Fibroblast of lung (primary cell): ENCODE data around the gene CYB5A. TPM values are rescaled to one million over a fixed set of nuclear protein-coding genes. Genes with fewer than 3 reads are reported as not detected.
"Not testable (repeated sequence)": the region's sequence is repeated elsewhere in the genome, so short reads cannot be mapped to it uniquely, and the experiment has no call there.

ENCODE experiments used
- DNase-seq, 2 donors: peaks; one replicate each; pipeline versions ENCODE4 v3.0.0 to v3.0.0-alpha.2; 2010; ENCODE audit warnings: low read depth in 2 of 2
- H2AFZ ChIP-seq: 2 replicates; pipeline ENCODE4 v1.5.1; 2012; ENCODE audit warnings: low read length, control low read depth, inconsistent platforms
- H3K27ac ChIP-seq: 2 replicates; pipeline ENCODE4 v1.5.1; 2011; ENCODE audit warnings: low read length, control low read depth; ENCODE audit not compliant: insufficient read depth
- H3K27me3 ChIP-seq: 2 replicates; pipeline ENCODE4 v1.5.1; 2011; ENCODE audit warnings: mild to moderate bottlenecking, low read length; ENCODE audit not compliant: control insufficient read depth, insufficient read depth
- H3K36me3 ChIP-seq: 2 replicates; pipeline ENCODE4 v1.5.1; 2011; ENCODE audit warnings: low read length; ENCODE audit not compliant: control insufficient read depth, insufficient read depth
- H3K4me1 ChIP-seq: 2 replicates; pipeline ENCODE4 v1.5.1; 2011; ENCODE audit warnings: low read length; ENCODE audit not compliant: control insufficient read depth, insufficient read depth; ENCODE audit errors: extremely low read depth
- H3K4me2 ChIP-seq: 2 replicates; pipeline ENCODE4 v1.5.1; 2011; ENCODE audit warnings: low read length, control low read depth; ENCODE audit not compliant: insufficient read depth; ENCODE audit errors: extremely low read depth
- H3K4me3 ChIP-seq, 4 experiments: fragments of 200-600 bp in 1 of 4; sonication (generic) in 1 of 4; replicated peaks in 1 of 4; 2 replicates each; pipeline ENCODE4 v1.5.1; 2011 to 2016; ENCODE audit warnings: low read length in 4 of 4, low read depth in 3 of 4, mild to moderate bottlenecking in 3 of 4, control low read depth in 2 of 4, inconsistent platforms in 1 of 4, mixed read lengths in 1 of 4; ENCODE audit not compliant: insufficient read depth in 1 of 4; ENCODE audit errors: control extremely low read depth in 1 of 4
- H3K79me2 ChIP-seq: 2 replicates; pipeline ENCODE4 v1.5.1; 2012; ENCODE audit warnings: mild to moderate bottlenecking, low read length, inconsistent platforms; ENCODE audit not compliant: control insufficient read depth, insufficient read depth
- H3K9ac ChIP-seq: 2 replicates; pipeline ENCODE4 v1.5.1; 2011; ENCODE audit warnings: mild to moderate bottlenecking, low read length, control low read depth; ENCODE audit not compliant: insufficient read depth
- H3K9me3 ChIP-seq: 2 replicates; pipeline ENCODE4 v1.5.1; 2012; ENCODE audit warnings: low read depth, low read length; ENCODE audit not compliant: control insufficient read depth, insufficient read depth
- H4K20me1 ChIP-seq: 2 replicates; pipeline ENCODE4 v1.5.1; 2011; ENCODE audit warnings: low read length; ENCODE audit not compliant: control insufficient read depth, insufficient read depth; ENCODE audit errors: extremely low read depth
- CTCF ChIP-seq, 2 donors: IDR thresholded peaks in 1 of 2; conservative IDR thresholded peaks in 1 of 2; 1 replicate in 1 of 2; 2 replicates in 1 of 2; pipeline ENCODE4 v1.5.1; 2011 to 2012; ENCODE audit warnings: low read length in 2 of 2, control low read depth in 1 of 2, inconsistent platforms in 1 of 2, low read depth in 1 of 2, mild to moderate bottlenecking in 1 of 2
- EZH2 ChIP-seq: IDR thresholded peaks from 2 replicates; pipeline ENCODE4 v1.5.1; 2012; ENCODE audit warnings: low read length, control low read depth, mild to moderate bottlenecking; ENCODE audit errors: missing control alignments
- polyA plus RNA-seq, 2 donors: library from polyadenylated mRNA; depleted of rRNA in 1 of 2; stranded (reverse) in 1 of 2; unstranded in 1 of 2; fragments of >200 nt; gene quantifications; 2 replicates each; pipeline ENCODE4 v1.2.1, GENCODE V29; 2011 to 2012; ENCODE audit warnings: missing spikeins in 1 of 2
- total RNA-seq: library from RNA; depleted of rRNA; stranded (reverse); fragments of >200 nt; gene quantifications from 2 replicates; pipeline ENCODE4 v1.2.1, GENCODE V29; 2014

CYB5A gene
- total and polyA plus RNA-seq, 2 donors (not counting 1 experiment from before 2014, with no cell fraction given), result 111 to 113 TPM

DNA sequence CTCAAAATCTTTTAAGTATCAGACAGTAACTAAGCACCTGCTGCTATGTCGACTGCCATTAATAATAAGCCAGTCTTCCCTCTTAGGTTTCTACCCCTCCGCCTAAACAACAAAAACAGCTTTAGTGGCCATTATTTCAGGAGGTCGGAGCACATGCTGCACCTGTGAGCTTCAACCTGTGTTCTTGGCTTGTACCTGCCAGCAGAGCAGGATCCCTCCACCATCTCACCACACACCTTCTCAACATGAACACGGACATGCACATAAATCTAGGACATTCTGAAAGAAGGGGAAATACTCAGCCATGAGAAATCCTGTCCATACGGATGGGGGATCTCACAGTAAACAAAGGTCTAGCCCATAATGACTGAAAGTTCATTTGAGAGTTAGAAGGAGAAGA, 3.7 kb downstream of the CYB5A start:
- peaks cover 7% of the 10 kb centered on the region for H3K4me1 ChIP-seq
- H4K20me1 ChIP-seq, result no peaks in the 10 kb centered on the region
- no peak overlapping the region for H3K27ac ChIP-seq
- no peak for TF ChIP-seq CTCF (conservative IDR thresholded peaks at IDR 0.05 in 1 of 2, IDR thresholded peaks at IDR 0.05 in 1 of 2; ENCODE audit: low read depth in 1 of 2, low read length in 2 of 2)
- no peak for TF ChIP-seq EZH2
- no peak overlapping the region for H2AFZ ChIP-seq
- no peaks in the 10 kb centered on the region for H3K79me2 ChIP-seq
- H3K27me3 ChIP-seq, result no peaks in the 10 kb centered on the region
- H3K9ac ChIP-seq, result no peak overlapping the region
- DNase-seq, result no peak
- H3K9me3 ChIP-seq, result no peaks in the 10 kb centered on the region
- H3K4me2 ChIP-seq, result no peak overlapping the region
- no peak overlapping the region for H3K4me3 ChIP-seq
- no peaks in the 10 kb centered on the region for H3K36me3 ChIP-seq

DNA sequence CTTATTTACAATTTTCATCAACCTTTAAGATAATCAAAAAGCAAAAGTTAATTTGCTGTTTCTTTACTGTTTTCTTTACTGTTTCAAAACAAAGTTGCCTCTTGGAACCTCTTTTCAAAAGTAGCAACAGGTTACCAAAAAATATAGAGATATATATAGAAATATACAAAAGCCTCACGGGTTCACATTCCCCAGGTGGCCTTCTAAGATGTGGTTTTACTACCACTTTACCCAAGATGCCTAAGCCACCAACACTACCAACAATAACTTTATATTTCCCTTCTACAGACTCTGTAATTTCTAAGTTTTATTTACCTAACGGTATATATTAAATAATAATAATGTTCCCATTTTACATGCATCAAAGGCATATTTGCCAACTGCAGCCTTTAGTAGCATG, 4.9 kb downstream of the CYB5A start:
- Histone ChIP-seq H3K79me2 (no peaks in the 10 kb centered on the region), H2AFZ (no peak overlapping the region), H3K9ac (no peak overlapping the region), H3K4me3 (no peak overlapping the region), H3K27ac (no peak overlapping the region), H3K9me3 (no peaks in the 10 kb centered on the region), H4K20me1 (no peaks in the 10 kb centered on the region), H3K4me1 (peaks cover 4% of the 10 kb centered on the region), H3K4me2 (no peak overlapping the region), H3K27me3 (no peaks in the 10 kb centered on the region), H3K36me3 (no peaks in the 10 kb centered on the region)
- no peak for TF ChIP-seq EZH2
- TF ChIP-seq CTCF (conservative IDR thresholded peaks at IDR 0.05 in 1 of 2, IDR thresholded peaks at IDR 0.05 in 1 of 2; ENCODE audit: low read depth in 1 of 2, low read length in 2 of 2), result no peak
- DNase-seq, result no peak

DNA sequence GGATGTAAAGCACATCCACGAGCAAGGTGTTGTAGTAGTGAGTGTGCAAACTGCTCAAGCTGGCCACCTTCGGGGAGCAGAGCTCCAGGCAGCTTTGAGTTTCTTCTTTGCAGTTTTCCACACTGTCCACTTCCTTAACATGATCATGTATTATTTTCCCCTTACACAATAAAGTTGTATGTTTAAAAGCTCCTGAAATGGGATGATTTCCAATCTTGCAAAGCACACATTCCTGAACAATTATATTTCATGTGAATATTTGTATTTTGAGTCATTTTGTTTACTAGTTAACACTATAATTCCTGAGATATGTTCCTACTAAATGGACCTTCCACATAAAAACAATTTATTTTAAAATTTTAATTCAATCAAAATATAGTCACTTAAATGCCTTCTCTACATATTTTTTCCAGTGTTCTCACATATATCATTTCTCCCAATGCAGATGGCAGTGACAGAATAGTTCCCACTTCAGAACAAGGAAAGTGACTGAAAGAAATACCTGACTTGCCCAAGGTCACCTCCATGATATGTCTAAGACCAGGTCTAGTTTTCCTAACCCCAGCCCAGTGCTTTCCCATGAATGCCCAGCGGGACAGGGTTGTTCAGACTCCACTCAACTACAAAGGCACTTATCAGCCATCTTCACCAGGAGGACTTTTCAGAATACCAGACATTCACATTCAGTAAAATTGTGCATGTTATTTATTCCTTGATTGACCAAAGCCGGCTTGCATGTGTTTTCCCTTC, 5.5 kb downstream of the CYB5A start:
- Histone ChIP-seq H3K4me2 (no peak overlapping the region), H2AFZ (no peak overlapping the region), H3K9ac (no peak overlapping the region), H3K9me3 (no peaks in the 10 kb centered on the region), H4K20me1 (no peaks in the 10 kb centered on the region), H3K4me3 (no peak overlapping the region), H3K27me3 (no peaks in the 10 kb centered on the region), H3K36me3 (no peaks in the 10 kb centered on the region), H3K27ac (no peak overlapping the region), H3K79me2 (no peaks in the 10 kb centered on the region), H3K4me1 (peaks cover 4% of the 10 kb centered on the region)
- TF ChIP-seq EZH2 (no peak), CTCF (conservative IDR thresholded peaks at IDR 0.05 in 1 of 2, IDR thresholded peaks at IDR 0.05 in 1 of 2; ENCODE audit: low read depth in 1 of 2, low read length in 2 of 2) (no peak)
- DNase-seq, result peak in 1 of 2 donors; percentile 14

DNA sequence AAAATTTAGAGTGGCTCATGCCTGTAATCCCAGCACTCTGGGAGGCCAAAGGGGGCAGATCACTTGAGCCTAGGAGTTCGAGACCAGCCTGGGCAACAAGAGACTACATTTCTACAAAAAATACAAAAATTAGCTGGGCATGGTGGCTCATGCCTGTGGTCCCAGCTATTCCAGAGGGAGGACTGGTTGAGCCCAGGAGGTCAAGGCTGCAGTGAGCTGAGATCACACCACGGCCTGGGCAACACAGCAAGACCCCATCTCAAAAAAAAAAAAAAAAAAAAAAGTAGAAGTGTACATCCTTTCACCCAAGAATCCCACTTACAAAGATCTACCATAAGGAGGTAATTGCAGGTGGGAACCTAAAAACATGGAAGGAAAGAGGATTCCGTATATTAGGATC, 6.2 kb downstream of the CYB5A start:
- not testable (repeated sequence) for H3K27ac ChIP-seq, DNase-seq, H3K27me3 ChIP-seq, H3K36me3 ChIP-seq, H3K79me2 ChIP-seq, H2AFZ ChIP-seq, H4K20me1 ChIP-seq, H3K4me1 ChIP-seq, H3K4me2 ChIP-seq, H3K9me3 ChIP-seq, H3K9ac ChIP-seq, H3K4me3 ChIP-seq
